ENCODE measurements around the gene JMJD1C.
"Not testable (repeated sequence)": the region's sequence is repeated elsewhere in the genome, so short reads cannot be mapped to it uniquely, and the experiment has no call there.

JMJD1C gene

GRCh38 chr10:63286754-63287264 is 179.0 kb downstream of the JMJD1C start:
- DNase-seq (ENCODE audit: low read depth): no peak

- DNase-seq (ENCODE audit: low read depth): no peak
Observed at GRCh38 chr10:63286340-63286739, 179.4 kb downstream of the JMJD1C start.

- DNase-seq (ENCODE audit: low read depth): not testable (repeated sequence)
Observed at GRCh38 chr10:63283901-63284300, 181.9 kb downstream of the JMJD1C start.

- DNase-seq (ENCODE audit: low read depth): no peak
Observed at GRCh38 chr10:63283093-63283492, 182.7 kb downstream of the JMJD1C start.

- DNase-seq (ENCODE audit: low read depth): no peak
Observed at GRCh38 chr10:63281967-63282366, 183.8 kb downstream of the JMJD1C start.

GRCh38 chr10:63280386-63280785 is 185.4 kb downstream of the JMJD1C start:
- DNase-seq (ENCODE audit: low read depth): no peak

- DNase-seq (ENCODE audit: low read depth): no peak
Observed at GRCh38 chr10:63275094-63275493, 190.7 kb downstream of the JMJD1C start.

- no peak for DNase-seq (ENCODE audit: low read depth)
Observed at GRCh38 chr10:63273577-63273976, 192.2 kb downstream of the JMJD1C start.

GRCh38 chr10:63268798-63269503 is 196.8 kb downstream of the JMJD1C start:
- peak; percentile 44 for DNase-seq (ENCODE audit: low read depth)

GRCh38 chr10:63268149-63268797 is 197.5 kb downstream of the JMJD1C start:
- DNase-seq (ENCODE audit: low read depth): no peak

- no peak for DNase-seq (ENCODE audit: low read depth)
Observed at GRCh38 chr10:63267414-63268148, 198.2 kb downstream of the JMJD1C start.

GRCh38 chr10:63266391-63267316 is 199.1 kb downstream of the JMJD1C start:
- DNase-seq (ENCODE audit: low read depth): no peak

- DNase-seq (ENCODE audit: low read depth): no peak
Observed at GRCh38 chr10:63265683-63266235, 200.0 kb downstream of the JMJD1C start.

GRCh38 chr10:63265222-63265617 is 200.6 kb downstream of the JMJD1C start:
- DNase-seq (ENCODE audit: low read depth): no peak

GRCh38 chr10:63264617-63265221 is 201.1 kb downstream of the JMJD1C start:
- DNase-seq (ENCODE audit: low read depth): no peak

- DNase-seq (ENCODE audit: low read depth): no peak
Observed at GRCh38 chr10:63262430-63263073, 203.2 kb downstream of the JMJD1C start.

- no peak for DNase-seq (ENCODE audit: low read depth)
Observed at GRCh38 chr10:63261496-63261895, 204.3 kb downstream of the JMJD1C start.

GRCh38 chr10:63260860-63261251 is 204.9 kb downstream of the JMJD1C start:
- DNase-seq (ENCODE audit: low read depth): no peak

GRCh38 chr10:63260103-63260859 is 205.5 kb downstream of the JMJD1C start:
- DNase-seq (ENCODE audit: low read depth): no peak
